Measurements from ENCODE around the gene INPPL1.
A peak's percentile ranks its signal among the peaks of the same experiment; 100 is the strongest.

The INPPL1 gene

GRCh38 chr11:72218251-72218745, 6.3 kb upstream of the INPPL1 start:
- Histone ChIP-seq H3K36me3 (ENCODE audit: insufficient read depth, low read length) (no peaks in the 10 kb centered on the region), H3K27ac (ENCODE audit: low read depth, low read length) (no peak overlapping the region), H3K4me1 (ENCODE audit: insufficient read depth, low read length) (peaks cover 9% of the 10 kb centered on the region), H3K9me3 (ENCODE audit: insufficient read depth, low read depth, low read length) (no peaks in the 10 kb centered on the region), H3K4me3 (ENCODE audit: low read length) (no peak overlapping the region), H3K27me3 (ENCODE audit: insufficient read depth, low read length) (peaks cover 4% of the 10 kb centered on the region), H3K9ac (ENCODE audit: low read depth, low read length) (no peak overlapping the region)
- WGBS: 96% methylated on average over 5 of the region's 5 CpGs

DNA sequence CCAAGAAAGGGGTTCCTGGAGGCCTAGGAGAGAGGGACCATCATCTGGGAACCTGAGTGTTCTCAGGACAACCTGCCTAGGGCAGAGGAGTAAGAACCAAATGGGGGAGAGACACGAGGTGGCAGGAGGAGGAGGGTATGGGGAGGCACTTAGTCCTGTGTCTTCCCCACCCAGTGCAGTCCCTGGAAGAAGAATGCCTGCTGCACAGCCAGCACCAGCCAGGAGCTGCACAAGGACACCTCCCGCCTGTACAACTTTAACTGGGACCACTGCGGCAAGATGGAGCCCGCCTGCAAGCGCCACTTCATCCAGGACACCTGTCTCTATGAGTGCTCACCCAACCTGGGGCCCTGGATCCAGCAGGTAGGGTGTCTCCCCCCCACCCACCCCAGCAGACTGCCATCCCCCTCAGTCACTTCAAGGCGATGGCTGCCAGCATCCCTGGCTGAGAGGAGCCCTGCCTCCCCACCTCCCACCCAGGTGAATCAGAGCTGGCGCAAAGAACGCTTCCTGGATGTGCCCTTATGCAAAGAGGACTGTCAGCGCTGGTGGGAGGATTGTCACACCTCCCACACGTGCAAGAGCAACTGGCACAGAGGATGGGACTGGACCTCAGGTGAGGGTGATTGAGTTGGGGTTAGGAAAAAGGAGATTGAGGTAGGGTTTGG, 3.7 kb upstream of the INPPL1 start:
- Histone ChIP-seq H3K9ac (ENCODE audit: low read depth, low read length) (no peak overlapping the region), H3K36me3 (ENCODE audit: insufficient read depth, low read length) (no peaks in the 10 kb centered on the region), H3K4me3 (ENCODE audit: low read length) (no peak overlapping the region), H3K9me3 (ENCODE audit: insufficient read depth, low read depth, low read length) (no peaks in the 10 kb centered on the region), H3K27ac (ENCODE audit: low read depth, low read length) (no peak overlapping the region), H3K27me3 (ENCODE audit: insufficient read depth, low read length) (peaks cover 4% of the 10 kb centered on the region; the same call in 1 of the 2 replicates), H3K4me1 (ENCODE audit: insufficient read depth, low read length) (peaks cover 14% of the 10 kb centered on the region)
- 90% methylated on average over 10 of the region's 10 CpGs for WGBS

- Histone ChIP-seq H3K36me3 (ENCODE audit: insufficient read depth, low read length) (no peaks in the 10 kb centered on the region), H3K4me1 (ENCODE audit: insufficient read depth, low read length) (peaks cover 15% of the 10 kb centered on the region), H3K4me3 (ENCODE audit: low read length) (no peak overlapping the region), H3K9me3 (ENCODE audit: insufficient read depth, low read depth, low read length) (no peaks in the 10 kb centered on the region), H3K27ac (ENCODE audit: low read depth, low read length) (no peak overlapping the region), H3K27me3 (ENCODE audit: insufficient read depth, low read length) (peaks cover 4% of the 10 kb centered on the region; the same call in 1 of the 2 replicates), H3K9ac (ENCODE audit: low read depth, low read length) (no peak overlapping the region)
- 81% methylated on average over 7 of the region's 7 CpGs for WGBS
Measured at GRCh38 chr11:72221386-72222075, 3.0 kb upstream of the INPPL1 start.

DNA sequence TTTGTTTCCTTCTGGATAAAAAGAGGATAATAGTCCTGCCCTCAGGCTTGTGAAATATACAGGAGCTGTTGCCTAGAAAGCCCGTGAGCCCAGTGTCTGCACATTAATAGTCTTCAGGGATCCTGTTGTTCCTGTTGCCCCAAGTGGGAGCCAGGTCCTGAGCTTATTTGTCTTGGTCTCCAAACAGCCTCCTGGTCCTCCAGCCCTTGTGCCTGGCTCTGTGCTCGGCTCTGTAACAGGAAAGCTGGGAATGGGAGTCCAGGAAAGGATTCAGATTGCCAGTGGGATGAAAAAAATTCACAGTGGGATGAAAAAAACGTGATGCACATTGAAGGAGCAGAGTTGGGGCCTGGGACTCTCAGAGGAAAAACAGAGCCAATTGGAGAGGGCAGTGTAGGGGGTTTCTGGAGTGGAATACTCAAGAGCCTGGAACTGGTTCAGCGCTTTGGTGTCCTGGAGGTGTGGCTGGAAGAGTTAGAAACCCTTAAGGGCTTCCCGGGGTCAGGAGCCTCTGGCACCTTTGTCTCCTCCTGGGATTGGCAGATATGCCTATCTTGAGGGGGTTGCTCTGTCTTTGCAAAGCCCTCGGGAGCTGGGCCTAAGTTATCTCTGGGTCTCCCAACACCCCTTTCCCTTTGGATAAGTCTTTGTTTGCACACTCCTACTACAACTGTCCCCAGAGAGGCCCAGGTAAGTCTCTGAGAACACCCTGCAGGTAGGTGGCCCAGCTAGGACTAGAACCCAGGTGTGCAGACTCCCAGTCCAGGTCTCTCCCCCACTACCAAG, 2.3 kb upstream of the INPPL1 start:
- Histone ChIP-seq H3K36me3 (ENCODE audit: insufficient read depth, low read length) (peaks cover 5% of the 10 kb centered on the region), H3K27me3 (ENCODE audit: insufficient read depth, low read length) (peaks cover 4% of the 10 kb centered on the region; the same call in 1 of the 2 replicates), H3K4me1 (ENCODE audit: insufficient read depth, low read length) (peaks cover 20% of the 10 kb centered on the region), H3K27ac (ENCODE audit: low read depth, low read length) (peak overlapping the region; percentile 81), H3K9me3 (ENCODE audit: insufficient read depth, low read depth, low read length) (no peaks in the 10 kb centered on the region), H3K4me3 (ENCODE audit: low read length) (peak overlapping the region; percentile 92), H3K9ac (ENCODE audit: low read depth, low read length) (peak overlapping the region; percentile 17; the same call in 1 of the 2 replicates)
- 64% methylated on average over 6 of the region's 6 CpGs for WGBS

GRCh38 chr11:72222907-72223614, 1.5 kb upstream of the INPPL1 start:
- peaks cover 11% of the 10 kb centered on the region for H3K36me3 ChIP-seq (ENCODE audit: insufficient read depth, low read length)
- under 1% methylated on average over 47 of the region's 47 CpGs for WGBS
- H3K27ac ChIP-seq (ENCODE audit: low read depth, low read length): peak overlapping the region; percentile 96
- peaks cover 20% of the 10 kb centered on the region for H3K4me1 ChIP-seq (ENCODE audit: insufficient read depth, low read length)
- H3K27me3 ChIP-seq (ENCODE audit: insufficient read depth, low read length): peaks cover 4% of the 10 kb centered on the region; the same call in 1 of the 2 replicates
- no peaks in the 10 kb centered on the region for H3K9me3 ChIP-seq (ENCODE audit: insufficient read depth, low read depth, low read length)
- peak overlapping the region; percentile 87 for H3K9ac ChIP-seq (ENCODE audit: low read depth, low read length)
- H3K4me3 ChIP-seq (ENCODE audit: low read length): peak overlapping the region; percentile 92

- WGBS: under 1% methylated on average over 84 of the region's 84 CpGs
- H3K4me1 ChIP-seq (ENCODE audit: insufficient read depth, low read length): peaks cover 20% of the 10 kb centered on the region
- peaks cover 19% of the 10 kb centered on the region for H3K36me3 ChIP-seq (ENCODE audit: insufficient read depth, low read length)
- peak overlapping the region; percentile 87 for H3K9ac ChIP-seq (ENCODE audit: low read depth, low read length)
- no peaks in the 10 kb centered on the region for H3K9me3 ChIP-seq (ENCODE audit: insufficient read depth, low read depth, low read length)
- no peaks in the 10 kb centered on the region for H3K27me3 ChIP-seq (ENCODE audit: insufficient read depth, low read length)
- H3K27ac ChIP-seq (ENCODE audit: low read depth, low read length): peak overlapping the region; percentile 96
- H3K4me3 ChIP-seq (ENCODE audit: low read length): peak overlapping the region; percentile 92
Measured at GRCh38 chr11:72223615-72224563, 678 bp upstream of the INPPL1 start.

DNA sequence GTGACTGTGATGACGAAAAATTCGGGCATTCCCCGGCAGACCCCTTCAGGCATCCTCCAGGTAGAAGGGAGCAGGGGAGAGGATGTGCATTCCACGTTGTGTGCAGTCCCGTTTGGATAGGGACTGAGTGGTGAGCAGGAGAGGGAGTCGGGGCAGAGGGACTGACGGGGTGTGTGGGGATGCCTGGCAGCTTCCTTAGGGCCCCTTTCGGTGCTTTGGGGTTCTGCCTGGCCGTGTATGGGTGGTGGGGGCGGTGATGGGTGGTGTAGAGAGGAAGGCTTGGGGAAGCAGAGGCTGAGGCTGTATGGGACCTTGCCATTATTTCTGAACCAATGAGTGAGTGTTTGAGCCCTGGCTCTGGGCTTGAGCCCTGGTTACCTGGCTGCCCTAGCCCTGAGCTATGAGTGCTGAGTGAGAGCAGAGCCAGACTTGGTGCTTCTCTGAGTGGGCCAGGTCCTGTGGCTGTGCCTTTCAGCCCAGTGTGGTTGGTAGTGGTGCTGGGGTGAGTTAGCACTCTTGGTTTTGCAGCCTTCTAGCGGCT, 914 bp downstream of the INPPL1 start:
- WGBS: 8% methylated on average over 11 of the region's 11 CpGs
- peak overlapping the region; percentile 92 for H3K4me3 ChIP-seq (ENCODE audit: low read length)
- H3K36me3 ChIP-seq (ENCODE audit: insufficient read depth, low read length): peaks cover 35% of the 10 kb centered on the region
- peak overlapping the region; percentile 87 for H3K9ac ChIP-seq (ENCODE audit: low read depth, low read length)
- H3K9me3 ChIP-seq (ENCODE audit: insufficient read depth, low read depth, low read length): no peaks in the 10 kb centered on the region
- H3K27me3 ChIP-seq (ENCODE audit: insufficient read depth, low read length): no peaks in the 10 kb centered on the region
- no peak overlapping the region for H3K27ac ChIP-seq (ENCODE audit: low read depth, low read length)
- peaks cover 20% of the 10 kb centered on the region for H3K4me1 ChIP-seq (ENCODE audit: insufficient read depth, low read length)

DNA sequence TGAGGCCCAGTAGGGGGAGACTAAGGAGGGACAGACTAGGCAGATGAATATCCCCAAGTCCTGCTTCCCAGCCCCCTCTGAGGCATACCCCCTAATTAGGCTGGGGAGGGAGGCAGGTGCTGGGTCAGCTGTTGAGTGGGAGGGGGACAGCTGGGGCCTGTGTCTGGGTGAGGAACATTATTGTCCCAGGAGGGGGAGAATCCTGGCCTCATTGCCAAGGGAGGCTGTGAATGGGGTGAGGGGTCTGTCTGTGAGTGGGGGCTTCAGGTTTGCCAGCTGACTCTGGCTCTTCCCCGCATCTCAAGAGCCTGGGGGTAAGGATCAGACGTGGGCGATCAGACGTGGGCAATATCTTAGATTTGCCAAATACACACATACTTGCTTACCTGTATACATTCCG, 2.1 kb downstream of the INPPL1 start:
- Histone ChIP-seq H3K27me3 (ENCODE audit: insufficient read depth, low read length) (no peaks in the 10 kb centered on the region), H3K4me3 (ENCODE audit: low read length) (no peak overlapping the region), H3K36me3 (ENCODE audit: insufficient read depth, low read length) (peaks cover 47% of the 10 kb centered on the region), H3K9ac (ENCODE audit: low read depth, low read length) (no peak overlapping the region), H3K9me3 (ENCODE audit: insufficient read depth, low read depth, low read length) (no peaks in the 10 kb centered on the region), H3K27ac (ENCODE audit: low read depth, low read length) (no peak overlapping the region), H3K4me1 (ENCODE audit: insufficient read depth, low read length) (peaks cover 20% of the 10 kb centered on the region)
- WGBS: 84% methylated on average over 5 of the region's 5 CpGs

DNA sequence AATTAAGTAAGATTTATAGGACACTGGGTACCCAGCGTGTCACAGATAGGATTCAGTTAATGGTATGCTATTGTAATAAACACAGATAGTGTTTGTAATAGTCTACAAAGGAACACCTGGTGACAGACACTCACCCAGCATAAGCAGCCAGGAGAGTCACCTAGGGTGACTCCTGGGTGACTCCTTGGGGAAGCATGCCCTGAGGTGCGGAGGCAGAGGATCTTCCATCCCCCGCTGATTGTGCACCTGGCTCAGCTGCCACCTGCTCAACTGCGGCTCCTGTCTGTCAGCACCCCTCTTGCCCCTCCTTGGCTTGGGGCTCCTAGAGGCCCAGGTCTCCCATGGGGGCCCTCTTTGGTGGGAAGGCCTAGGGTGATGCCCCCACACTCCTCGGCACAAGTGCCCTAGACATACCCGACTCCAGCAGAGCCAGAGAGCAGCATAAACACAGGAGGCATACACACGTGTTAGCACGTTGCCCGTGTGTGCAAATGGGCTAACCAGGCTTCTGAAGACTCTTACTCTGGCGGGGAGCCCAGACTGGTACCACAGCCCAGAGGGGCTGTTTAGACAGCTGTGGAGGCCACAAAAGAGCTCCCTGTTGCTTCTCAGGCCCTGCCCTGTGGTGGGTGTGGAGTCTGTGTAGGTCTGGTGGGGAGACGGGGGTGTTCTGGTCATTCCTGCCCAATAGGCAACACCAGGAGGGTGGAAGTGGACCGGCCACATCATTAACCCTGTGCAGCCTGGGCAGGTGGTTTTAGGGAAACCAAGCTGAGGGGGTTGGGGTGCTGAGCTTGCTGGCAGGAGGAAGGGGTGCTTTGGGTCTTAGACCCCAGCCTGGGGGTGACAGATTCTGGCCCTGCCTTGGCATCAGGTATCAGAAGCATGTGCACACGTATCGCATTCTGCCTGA, 3.0 kb downstream of the INPPL1 start:
- WGBS: 93% methylated on average over 14 of the region's 14 CpGs
- peaks cover 14% of the 10 kb centered on the region for H3K4me1 ChIP-seq (ENCODE audit: insufficient read depth, low read length)
- no peak overlapping the region for H3K9ac ChIP-seq (ENCODE audit: low read depth, low read length)
- no peaks in the 10 kb centered on the region for H3K9me3 ChIP-seq (ENCODE audit: insufficient read depth, low read depth, low read length)
- H3K4me3 ChIP-seq (ENCODE audit: low read length): no peak overlapping the region
- H3K27me3 ChIP-seq (ENCODE audit: insufficient read depth, low read length): no peaks in the 10 kb centered on the region
- H3K36me3 ChIP-seq (ENCODE audit: insufficient read depth, low read length): peaks cover 56% of the 10 kb centered on the region
- no peak overlapping the region for H3K27ac ChIP-seq (ENCODE audit: low read depth, low read length)
